ENCODE data around the gene PRRC2A.

PRRC2A gene

DNA sequence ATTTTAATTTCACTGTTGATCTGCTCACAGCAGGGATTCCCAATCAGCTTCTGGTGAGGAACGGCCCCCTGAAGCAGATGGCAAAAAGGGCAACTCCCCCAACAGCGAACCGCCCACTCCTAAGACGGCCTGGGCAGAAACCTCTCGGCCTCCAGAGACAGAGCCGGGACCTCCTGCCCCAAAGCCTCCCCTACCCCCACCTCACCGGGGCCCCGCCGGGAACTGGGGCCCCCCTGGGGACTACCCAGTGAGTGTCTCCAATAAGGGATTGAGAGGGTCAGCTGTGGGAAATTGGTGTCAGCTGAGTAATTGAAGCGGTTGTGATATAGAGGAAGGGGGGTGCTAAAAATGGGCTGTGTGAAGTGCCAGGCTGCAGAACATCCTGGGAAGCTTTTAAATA, 6.4 kb downstream of the PRRC2A start:
- TF ChIP-seq ZNF274 (IDR thresholded peaks at IDR 0.05; ENCODE audit: low read depth, low read length), result no peak
- H3K4me3 ChIP-seq (ENCODE audit: low read length), result no peak overlapping the region

DNA sequence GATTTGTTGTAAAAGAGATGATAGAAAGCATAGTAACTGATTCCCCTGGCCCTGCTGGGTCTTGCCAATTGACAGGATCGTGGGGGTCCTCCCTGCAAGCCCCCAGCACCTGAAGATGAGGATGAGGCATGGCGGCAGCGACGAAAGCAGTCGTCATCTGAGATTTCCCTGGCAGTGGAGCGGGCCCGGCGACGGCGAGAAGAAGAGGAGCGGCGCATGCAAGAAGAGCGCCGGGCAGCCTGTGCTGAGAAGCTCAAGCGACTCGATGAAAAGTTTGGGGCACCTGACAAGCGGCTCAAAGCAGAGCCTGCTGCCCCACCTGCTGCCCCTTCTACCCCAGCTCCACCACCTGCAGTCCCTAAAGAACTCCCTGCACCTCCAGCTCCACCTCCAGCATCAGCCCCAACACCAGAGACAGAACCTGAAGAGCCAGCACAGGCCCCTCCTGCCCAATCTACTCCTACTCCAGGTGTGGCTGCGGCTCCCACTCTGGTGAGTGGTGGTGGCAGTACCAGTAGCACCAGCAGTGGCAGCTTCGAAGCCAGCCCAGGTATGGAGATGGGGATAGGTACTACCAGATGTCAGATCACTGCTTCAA, 7.3 kb downstream of the PRRC2A start:
- no peak overlapping the region for H3K4me3 ChIP-seq (ENCODE audit: low read length)
- TF ChIP-seq ZNF274 (IDR thresholded peaks at IDR 0.05; ENCODE audit: low read depth, low read length), result no peak

DNA sequence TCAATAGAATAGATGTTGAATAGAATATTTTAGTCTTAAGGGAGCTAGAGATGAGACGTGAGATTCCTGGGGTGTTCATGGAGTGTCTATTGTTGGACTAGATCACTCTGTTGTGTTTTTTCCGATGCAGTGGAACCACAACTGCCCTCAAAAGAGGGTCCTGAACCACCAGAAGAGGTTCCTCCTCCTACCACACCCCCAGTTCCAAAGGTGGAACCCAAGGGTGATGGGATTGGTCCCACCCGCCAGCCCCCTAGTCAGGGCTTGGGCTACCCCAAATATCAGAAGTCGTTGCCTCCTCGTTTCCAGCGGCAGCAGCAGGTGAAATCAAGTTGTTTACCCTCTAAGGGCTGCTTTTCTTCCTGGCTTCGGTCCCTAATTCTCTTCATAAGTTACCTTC, 8.5 kb downstream of the PRRC2A start:
- TF ChIP-seq ZNF274 (IDR thresholded peaks at IDR 0.05; ENCODE audit: low read depth, low read length), result no peak
- no peak overlapping the region for H3K4me3 ChIP-seq (ENCODE audit: low read length)

DNA sequence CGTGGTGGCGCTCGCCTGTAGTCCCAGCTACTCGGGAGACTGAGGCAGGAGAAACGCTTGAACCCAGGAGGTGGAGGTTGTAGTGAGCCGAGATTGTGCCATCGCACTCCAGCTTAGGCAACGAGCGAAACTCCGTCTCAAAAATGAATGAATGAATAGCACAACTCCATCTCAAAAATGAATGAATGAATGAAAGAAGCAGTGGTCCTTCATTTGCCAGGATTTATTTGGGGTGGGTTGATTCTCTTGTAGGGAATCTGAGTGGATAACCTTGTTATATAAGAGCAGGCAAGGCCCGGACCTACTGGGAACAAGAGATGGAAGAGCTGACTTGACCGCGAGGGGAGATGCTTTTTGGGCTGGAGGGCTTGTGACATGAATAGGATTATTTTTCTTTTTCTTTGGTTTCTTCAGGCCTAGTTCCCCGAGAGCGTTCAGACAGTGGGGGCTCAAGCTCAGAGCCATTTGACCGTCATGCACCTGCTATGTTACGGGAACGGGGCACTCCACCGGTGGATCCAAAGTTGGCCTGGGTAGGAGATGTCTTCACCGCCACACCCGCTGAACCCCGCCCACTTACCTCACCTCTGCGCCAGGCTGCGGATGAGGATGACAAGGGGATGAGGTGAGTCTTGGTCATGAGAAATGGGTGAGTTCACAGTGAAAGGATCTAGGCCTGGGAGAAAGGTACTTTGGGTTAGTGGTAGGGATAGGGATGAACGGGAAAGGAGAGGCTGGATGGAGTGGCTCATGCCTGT, 9.8 kb downstream of the PRRC2A start:
- no peak for TF ChIP-seq ZNF274 (IDR thresholded peaks at IDR 0.05; ENCODE audit: low read depth, low read length)
- H3K4me3 ChIP-seq (ENCODE audit: low read length), result no peak overlapping the region

DNA sequence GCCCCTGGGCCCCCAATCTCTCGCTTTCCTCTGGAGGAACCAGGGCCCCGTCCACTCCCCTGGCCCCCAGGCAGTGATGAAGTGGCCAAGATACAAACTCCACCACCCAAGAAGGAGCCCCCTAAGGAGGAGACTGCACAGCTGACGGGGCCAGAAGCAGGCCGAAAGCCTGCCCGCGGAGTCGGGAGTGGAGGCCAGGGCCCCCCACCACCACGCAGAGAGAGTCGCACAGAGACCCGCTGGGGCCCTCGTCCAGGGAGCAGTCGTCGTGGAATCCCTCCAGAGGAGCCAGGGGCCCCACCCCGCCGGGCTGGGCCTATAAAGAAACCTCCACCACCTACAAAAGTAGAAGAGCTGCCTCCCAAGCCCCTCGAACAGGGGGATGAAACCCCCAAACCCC, 10.7 kb downstream of the PRRC2A start:
- no peak for TF ChIP-seq ZNF274 (IDR thresholded peaks at IDR 0.05; ENCODE audit: low read depth, low read length)
- no peak overlapping the region for H3K4me3 ChIP-seq (ENCODE audit: low read length)

DNA sequence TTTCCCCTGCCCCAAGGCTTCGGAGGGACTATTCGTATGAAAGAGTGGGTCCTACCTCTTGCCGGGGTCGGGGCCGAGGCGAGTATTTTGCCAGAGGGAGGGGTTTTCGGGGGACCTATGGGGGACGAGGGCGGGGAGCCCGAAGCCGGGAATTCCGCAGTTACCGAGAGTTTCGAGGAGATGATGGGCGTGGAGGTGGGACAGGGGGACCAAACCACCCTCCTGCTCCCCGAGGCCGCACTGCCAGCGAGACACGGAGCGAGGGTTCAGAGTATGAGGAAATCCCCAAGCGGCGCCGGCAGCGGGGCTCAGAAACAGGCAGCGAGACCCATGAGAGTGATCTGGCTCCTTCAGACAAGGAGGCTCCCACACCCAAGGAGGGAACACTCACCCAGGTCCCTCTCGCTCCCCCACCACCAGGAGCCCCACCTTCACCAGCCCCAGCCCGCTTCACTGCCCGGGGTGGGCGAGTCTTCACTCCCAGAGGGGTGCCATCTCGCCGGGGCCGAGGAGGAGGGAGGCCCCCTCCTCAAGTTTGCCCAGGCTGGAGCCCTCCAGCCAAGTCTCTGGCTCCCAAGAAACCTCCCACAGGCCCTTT, 11.3 kb downstream of the PRRC2A start:
- no peak for TF ChIP-seq ZNF274 (IDR thresholded peaks at IDR 0.05; ENCODE audit: low read depth, low read length)
- no peak overlapping the region for H3K4me3 ChIP-seq (ENCODE audit: low read length)

DNA sequence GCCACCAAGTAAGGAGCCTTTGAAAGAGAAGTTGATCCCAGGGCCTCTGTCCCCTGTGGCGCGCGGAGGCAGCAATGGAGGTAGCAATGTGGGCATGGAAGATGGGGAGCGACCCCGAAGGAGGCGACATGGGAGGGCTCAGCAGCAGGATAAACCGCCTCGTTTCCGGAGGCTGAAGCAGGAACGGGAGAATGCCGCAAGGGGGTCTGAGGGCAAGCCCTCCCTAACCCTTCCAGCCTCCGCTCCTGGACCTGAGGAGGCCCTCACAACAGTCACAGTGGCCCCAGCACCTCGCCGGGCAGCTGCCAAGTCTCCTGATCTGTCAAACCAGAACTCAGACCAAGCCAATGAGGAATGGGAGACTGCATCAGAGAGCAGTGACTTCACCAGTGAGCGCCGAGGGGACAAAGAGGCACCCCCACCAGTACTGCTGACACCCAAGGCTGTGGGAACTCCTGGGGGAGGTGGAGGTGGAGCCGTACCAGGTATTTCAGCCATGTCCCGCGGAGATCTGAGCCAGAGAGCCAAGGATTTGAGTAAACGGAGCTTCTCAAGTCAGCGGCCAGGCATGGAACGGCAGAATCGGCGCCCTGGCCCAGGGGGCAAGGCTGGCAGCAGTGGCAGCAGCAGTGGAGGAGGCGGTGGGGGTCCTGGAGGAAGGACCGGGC, 11.9 kb downstream of the PRRC2A start:
- H3K4me3 ChIP-seq (ENCODE audit: low read length), result no peak overlapping the region

DNA sequence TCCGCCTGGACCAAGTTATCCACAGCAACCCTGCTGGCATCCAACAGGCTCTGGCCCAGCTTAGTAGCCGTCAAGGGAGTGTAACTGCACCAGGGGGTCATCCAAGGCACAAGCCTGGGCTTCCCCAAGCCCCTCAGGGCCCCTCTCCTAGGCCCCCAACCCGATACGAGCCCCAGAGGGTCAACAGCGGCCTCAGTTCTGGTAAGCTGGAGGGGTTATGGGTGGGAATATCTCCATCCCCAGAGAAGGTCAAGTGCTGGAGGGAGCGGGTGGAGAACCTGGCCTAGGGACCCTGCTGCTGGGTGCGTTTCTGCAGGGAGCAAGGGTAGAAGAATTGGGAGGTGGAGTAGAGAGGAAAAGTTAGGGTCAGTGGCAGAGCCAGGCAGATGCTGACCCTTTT, 12.9 kb downstream of the PRRC2A start:
- no peak for TF ChIP-seq ZNF274 (IDR thresholded peaks at IDR 0.05; ENCODE audit: low read depth, low read length)
- H3K4me3 ChIP-seq (ENCODE audit: low read length), result no peak overlapping the region

More for the DNA sequence above, 11.9 kb downstream of the PRRC2A start:
- no peak for TF ChIP-seq ZNF274 (IDR thresholded peaks at IDR 0.05; ENCODE audit: low read depth, low read length)

DNA sequence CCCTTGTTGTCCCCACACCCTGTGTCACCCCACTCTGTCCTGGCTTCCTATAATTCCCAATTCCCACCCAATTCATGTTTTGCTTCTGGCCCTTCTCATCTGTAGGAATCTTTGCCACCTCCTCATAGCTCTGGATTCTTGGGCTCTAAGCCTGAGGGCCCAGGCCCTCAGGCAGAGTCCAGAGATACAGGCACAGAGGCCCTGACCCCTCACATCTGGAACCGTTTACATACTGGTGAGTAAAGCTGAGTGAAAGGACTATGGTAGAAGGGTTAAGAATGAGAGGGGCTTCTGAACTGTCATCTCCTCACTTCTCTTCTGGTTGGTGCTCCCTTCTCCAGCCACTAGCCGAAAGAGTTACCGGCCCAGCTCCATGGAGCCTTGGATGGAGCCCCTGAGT, 13.6 kb downstream of the PRRC2A start:
- TF ChIP-seq ZNF274 (IDR thresholded peaks at IDR 0.05; ENCODE audit: low read depth, low read length), result no peak
- H3K4me3 ChIP-seq (ENCODE audit: low read length), result no peak overlapping the region

DNA sequence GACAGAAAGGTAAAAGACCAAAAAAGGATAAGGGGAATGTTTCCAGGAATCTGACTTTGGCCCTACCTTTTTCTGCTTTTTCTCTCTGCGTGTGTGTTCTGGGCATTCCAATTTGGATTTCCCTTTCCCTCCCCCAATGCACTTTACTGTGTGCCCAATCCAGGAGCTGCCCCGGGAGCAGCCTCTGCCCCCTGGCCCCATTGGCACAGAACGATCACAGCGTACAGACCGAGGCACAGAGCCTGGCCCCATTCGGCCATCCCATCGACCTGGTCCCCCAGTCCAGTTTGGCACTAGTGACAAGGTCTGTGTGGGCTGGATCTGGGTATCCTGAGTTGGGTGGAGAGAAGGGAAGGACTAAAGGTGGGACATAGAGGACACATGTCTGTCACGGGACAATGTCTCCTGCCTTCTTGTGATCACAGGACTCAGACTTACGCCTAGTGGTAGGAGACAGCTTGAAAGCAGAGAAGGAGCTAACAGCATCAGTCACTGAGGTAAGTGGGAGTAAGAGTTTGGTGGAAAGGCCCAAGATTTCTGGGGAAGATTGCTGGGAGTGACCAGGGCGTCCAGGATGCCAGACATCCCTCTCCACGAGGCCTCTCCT, 14.6 kb downstream of the PRRC2A start:
- no peak for TF ChIP-seq ZNF274 (IDR thresholded peaks at IDR 0.05; ENCODE audit: low read depth, low read length)

DNA sequence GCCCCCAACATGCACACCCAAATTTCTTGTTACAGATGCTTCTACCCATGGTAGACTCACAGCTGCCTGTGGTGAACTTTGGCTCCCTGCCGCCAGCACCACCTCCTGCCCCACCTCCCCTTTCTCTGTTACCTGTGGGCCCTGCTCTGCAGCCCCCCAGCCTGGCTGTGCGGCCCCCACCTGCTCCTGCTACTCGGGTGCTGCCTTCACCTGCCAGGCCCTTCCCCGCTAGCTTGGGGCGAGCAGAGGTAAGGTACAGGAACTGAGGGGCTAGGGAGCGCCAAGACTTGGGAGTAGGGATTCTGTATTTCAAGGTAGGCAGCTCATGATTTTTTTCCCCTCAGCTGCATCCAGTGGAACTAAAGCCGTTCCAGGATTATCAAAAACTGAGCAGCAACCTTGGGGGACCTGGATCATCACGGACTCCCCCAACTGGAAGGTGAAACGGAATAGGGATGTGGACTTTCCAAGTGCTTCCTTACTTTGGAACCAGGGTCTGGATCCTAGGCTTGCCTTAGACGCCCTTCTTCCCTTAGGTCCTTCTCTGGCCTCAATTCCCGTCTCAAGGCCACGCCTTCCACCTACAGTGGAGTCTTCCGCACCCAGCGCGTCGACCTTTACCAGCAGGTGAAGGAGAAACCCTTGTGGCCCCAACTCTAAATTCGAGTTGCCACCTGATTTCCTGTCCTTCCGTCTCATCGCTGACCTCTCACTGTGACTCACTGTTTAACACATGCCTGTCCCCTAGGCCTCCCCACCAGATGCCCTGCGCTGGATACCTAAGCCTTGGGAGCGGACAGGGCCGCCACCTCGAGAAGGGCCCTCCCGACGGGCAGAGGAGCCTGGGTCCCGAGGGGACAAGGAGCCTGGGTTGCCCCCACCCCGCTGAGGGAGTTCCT, 16.4 kb downstream of the PRRC2A start:
- no peak overlapping the region for H3K4me3 ChIP-seq (ENCODE audit: low read length)
- TF ChIP-seq ZNF274 (IDR thresholded peaks at IDR 0.05; ENCODE audit: low read depth, low read length), result no peak

More for the DNA sequence above, 14.6 kb downstream of the PRRC2A start:
- H3K4me3 ChIP-seq (ENCODE audit: low read length), result no peak overlapping the region

DNA sequence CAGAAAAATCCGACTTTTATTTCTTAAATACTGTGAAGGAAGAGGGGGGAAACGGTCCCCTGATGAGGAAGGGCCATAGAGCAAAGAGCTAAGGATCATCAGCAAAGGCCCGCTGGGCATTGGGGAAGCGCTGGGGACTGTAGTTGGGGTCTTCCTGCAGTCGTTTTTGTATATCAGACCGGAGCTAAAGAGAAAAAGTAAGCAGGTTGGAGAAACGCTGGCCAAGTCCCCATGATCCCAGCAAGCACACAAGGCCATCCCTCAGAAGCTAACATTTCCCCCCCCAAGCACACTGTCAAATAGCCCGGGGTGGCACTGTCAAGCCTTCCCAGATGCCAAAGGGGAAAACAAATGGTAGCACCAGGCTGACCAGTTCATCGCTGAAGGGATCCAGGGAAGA, 18.5 kb downstream of the PRRC2A start:
- H3K4me3 ChIP-seq (ENCODE audit: low read length), result no peak overlapping the region
- TF ChIP-seq ZNF274 (IDR thresholded peaks at IDR 0.05; ENCODE audit: low read depth, low read length), result no peak

DNA sequence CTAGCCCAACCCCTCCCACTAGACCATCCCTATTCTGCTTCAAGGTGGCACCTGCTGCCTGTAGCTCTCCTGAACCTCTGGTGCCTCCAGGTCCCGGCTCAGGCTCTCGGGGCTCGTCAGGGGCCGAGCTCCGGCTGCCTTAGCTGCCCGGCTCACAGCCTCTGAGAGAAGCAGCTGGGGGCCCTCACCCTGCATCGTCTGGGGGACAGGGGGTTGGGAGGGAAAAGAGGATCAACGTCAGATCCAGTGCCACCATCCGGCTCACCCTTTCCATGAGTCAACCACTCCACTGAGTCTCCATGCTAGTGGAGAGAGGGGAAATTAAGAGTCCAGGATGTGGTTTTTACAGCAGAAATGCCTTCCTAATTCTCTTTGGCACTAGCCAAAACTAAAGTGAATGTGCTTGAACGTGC, 18.9 kb downstream of the PRRC2A start:
- TF ChIP-seq ZNF274 (IDR thresholded peaks at IDR 0.05; ENCODE audit: low read depth, low read length), result no peak
- no peak overlapping the region for H3K4me3 ChIP-seq (ENCODE audit: low read length)
